NCI-H2107 (cell line): ENCODE measurements around the gene ZNF592.
"Not testable (repeated sequence)": the region's sequence is repeated elsewhere in the genome, so short reads cannot be mapped to it uniquely, and the experiment has no call there.

Source experiments
- DNase-seq: peaks from one replicate; lab custom pipeline; 2025; lab: John Stamatoyannopoulos, UW

The ZNF592 gene, protein sequence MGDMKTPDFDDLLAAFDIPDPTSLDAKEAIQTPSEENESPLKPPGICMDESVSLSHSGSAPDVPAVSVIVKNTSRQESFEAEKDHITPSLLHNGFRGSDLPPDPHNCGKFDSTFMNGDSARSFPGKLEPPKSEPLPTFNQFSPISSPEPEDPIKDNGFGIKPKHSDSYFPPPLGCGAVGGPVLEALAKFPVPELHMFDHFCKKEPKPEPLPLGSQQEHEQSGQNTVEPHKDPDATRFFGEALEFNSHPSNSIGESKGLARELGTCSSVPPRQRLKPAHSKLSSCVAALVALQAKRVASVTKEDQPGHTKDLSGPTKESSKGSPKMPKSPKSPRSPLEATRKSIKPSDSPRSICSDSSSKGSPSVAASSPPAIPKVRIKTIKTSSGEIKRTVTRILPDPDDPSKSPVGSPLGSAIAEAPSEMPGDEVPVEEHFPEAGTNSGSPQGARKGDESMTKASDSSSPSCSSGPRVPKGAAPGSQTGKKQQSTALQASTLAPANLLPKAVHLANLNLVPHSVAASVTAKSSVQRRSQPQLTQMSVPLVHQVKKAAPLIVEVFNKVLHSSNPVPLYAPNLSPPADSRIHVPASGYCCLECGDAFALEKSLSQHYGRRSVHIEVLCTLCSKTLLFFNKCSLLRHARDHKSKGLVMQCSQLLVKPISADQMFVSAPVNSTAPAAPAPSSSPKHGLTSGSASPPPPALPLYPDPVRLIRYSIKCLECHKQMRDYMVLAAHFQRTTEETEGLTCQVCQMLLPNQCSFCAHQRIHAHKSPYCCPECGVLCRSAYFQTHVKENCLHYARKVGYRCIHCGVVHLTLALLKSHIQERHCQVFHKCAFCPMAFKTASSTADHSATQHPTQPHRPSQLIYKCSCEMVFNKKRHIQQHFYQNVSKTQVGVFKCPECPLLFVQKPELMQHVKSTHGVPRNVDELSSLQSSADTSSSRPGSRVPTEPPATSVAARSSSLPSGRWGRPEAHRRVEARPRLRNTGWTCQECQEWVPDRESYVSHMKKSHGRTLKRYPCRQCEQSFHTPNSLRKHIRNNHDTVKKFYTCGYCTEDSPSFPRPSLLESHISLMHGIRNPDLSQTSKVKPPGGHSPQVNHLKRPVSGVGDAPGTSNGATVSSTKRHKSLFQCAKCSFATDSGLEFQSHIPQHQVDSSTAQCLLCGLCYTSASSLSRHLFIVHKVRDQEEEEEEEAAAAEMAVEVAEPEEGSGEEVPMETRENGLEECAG (N-terminal part only)

GRCh38 chr15:84748274-84749110 lies at the start of gene ZNF592:
TSS of gene ZNF592 (plus strand) at chr15:84748592. CDS start at chr15:84782676, 34,084 bp downstream.
- peak; percentile 18 for DNase-seq

GRCh38 chr15:84699538-84700191 lies 48.7 kb upstream of the ZNF592 start:
- no peak for DNase-seq

DNA sequence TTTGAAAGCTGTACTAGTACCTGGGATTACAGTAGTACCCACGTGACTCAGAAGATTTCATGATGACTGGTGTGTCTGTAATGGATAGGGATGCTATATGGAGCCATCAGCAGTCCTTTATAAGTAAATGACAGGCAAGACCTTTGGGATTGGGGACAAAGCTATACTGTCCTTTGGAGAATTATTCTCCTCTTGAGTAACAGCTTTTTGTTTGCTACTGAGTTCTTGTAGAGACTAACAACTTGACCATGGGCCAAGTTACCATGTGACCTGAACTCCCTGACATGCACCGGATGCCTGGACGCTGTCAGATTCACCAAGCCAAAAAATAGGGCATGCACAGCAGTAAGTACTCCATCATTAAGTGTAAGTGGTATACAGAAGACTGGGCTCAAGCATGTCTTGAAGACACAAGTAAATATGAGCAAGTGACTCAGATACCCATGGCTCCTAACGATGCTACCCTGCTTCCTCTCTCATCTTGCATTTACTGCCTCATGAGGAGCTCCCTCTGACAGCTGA lies 45.4 kb upstream of the ZNF592 start:
- no peak for DNase-seq

DNA sequence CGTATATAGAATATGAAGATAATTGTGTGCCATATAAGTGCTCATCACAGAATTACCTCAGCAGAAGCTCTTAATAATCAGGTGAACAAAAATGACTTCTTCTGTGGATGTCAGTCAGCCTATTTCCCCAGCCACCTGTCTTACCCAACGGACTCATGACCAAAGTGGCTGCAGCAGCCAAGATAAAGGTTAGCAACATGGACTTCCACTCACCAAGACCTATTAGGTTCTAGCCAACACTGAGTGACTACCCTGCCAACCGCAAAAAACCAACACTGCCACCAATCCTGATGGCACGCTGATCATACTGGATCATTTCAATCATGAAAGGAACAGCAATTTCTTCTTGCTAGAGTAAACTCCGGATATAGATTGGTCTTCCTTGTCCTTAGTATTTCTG lies 44.6 kb upstream of the ZNF592 start:
- DNase-seq = no peak

DNA sequence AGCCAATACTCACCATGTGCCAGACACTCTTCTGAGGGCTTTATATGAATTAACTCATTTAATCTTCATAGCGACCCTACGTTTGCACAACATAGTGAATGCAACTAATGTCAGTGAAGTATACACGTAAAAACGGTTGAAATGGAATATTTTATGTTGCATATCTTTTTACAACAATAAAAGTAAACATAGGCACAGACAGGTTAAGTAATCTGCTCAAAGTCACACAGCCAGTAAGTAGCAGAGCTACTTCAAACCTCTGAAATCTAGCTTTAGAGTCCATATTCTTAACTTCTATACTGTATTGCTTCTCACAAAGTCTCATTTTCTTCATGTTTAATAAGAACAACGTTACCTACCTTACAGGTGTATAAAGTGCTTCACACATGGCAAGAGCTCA lies 34.0 kb upstream of the ZNF592 start:
- no peak for DNase-seq

- no peak for DNase-seq
Observed at GRCh38 chr15:84714821-84715220, 33.6 kb upstream of the ZNF592 start.

GRCh38 chr15:84715441-84716035 lies 32.9 kb upstream of the ZNF592 start:
- no peak for DNase-seq

- DNase-seq = peak; percentile 54
Observed at GRCh38 chr15:84716036-84716732, 32.2 kb upstream of the ZNF592 start, which contains the start of gene SEC11A. TSS of gene SEC11A (minus strand) at chr15:84716139. CDS start at chr15:84716075, 64 bp downstream.

DNA sequence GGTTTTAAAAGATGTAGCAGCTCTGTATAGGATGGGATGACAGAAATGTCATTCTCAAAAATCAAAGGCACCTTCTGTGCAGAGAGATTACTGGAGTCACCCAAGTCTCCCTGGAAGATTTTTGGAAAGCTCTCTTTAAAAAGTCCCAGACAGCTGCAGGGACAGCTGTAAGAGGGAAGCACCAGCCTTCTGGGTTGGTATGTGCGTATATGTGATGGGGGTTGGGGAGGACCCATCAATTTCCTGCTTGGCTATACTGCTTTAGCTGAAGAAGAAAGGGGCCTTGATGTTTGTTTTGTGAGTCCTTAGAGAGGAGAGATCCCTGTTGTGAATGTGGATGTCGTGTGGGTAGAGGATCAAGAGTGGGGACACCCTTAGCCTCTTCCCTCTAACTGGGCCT lies 27.0 kb upstream of the ZNF592 start:
- DNase-seq = no peak

- no peak for DNase-seq
Observed at GRCh38 chr15:84722628-84723027, 25.8 kb upstream of the ZNF592 start.

DNA sequence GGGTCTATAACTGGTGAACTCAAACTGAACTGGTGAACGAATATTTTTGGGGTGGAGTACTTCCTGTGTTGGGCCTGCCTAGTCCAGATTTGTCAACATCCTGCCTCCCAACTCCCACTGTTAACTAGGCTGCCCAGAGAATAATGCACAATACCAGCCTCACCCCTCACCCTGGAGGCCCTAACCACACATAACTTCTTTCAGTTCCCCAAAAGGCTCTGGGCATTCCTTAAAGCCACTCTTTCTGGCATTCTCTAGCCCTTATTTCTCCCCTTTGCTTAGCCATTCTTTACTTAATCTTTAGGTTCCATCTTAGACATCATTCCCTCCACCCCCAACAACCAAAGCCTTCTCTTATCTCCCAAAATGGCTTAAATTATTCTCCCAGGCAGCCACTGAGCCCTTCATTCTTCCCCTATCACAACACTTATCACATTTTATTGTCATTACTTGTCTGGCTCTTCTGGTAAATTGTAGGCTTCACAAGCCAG lies 23.3 kb upstream of the ZNF592 start:
- no peak for DNase-seq

- no peak for DNase-seq
Observed at GRCh38 chr15:84727429-84727828, 21.0 kb upstream of the ZNF592 start.

DNA sequence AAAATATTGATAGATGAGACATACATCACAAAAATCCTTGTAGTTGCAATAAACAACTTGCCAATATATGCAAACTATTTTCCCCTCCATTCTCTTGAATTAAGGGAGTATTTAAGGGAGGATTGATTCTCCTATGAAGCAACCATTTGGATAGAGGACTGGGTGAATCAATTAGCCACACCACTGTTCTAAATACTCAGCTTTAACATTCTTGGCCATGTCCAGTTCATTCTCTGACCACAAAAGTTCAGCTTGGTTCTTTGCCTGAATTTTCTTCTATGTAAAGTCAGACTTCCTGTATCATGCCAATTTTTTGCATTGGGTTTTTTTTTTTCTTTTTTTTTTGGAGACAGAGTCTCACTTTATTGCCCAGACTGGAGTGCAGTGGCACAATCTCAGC lies 16.6 kb upstream of the ZNF592 start:
- no peak for DNase-seq

DNA sequence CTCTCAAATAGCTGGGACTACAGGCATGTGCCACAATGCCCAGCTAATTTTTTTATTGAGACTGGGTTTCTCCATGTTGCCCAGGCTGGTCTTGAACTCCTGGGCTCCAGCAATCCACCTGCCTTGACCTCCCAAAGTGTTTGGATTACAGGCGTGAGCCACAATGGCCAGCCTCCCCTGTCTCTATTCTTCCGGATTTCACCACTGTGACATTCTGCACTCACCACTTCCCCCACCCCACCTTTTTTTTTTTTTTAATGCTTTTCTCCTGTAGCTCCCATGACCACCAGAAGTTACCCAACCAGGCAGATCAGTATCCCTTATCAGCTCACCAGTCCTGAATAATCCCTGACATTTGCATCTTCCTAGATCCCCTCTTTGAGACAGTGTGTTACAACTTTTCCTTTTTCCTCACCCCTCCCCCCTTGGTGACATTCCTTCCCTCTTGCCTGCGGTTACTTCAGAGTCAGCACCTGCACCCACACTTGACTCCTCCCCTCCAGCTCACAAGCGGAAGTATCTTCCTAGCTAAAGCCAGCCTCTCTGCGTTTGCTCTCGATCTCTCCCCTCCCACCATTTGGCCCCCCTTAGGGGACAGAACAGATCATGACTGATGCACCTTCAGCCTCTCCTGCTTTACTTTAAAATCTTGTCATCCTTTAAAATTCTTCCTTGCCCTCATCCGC lies 13.5 kb upstream of the ZNF592 start:
- DNase-seq = no peak

DNA sequence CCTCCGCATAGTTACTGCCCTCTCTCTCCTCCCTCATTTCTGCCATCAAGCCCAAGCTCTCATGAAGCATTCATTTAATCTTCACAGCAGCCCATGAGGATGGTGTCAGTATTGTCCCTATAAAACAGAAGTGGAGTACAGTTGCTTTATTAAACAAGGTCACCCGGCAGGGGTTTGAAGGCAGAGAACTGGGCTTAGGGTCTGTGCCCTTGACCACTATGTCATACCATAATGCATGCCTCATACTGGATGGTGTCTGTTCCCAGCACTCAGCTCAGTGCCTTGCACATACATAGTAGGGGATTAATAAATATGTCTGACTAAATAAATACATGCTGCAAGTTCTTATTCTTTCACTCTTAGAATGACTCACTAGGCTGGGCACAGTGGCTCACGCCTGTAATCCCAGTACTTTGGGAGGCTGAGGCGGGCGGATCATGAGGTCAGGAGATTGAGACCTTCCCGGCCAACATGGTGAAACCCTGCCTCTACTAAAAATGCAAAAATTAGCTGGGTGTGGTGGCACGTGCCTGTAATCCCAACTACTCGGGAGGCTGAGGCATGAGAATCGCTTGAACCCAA lies 12.8 kb upstream of the ZNF592 start:
- DNase-seq = not testable (repeated sequence)

DNA sequence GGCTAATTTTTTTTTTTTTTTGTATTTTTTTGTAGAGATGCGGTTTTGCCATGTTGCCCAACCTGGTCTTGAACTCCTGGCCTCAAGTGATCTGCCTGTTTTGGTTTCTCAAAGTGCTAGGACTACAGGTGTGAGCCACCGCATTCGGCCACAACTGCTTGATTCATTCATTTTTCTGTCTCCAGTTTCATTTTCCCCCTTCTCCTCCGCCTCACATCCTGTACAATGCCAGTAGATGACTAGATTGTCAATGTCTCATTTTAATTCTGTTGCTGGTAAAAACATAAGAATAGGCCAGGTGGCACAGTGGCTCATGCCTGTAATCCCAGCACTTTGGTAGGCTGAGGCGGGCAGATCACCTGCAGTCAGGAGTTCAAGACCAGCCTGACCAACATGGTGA lies 12.0 kb upstream of the ZNF592 start:
- no peak for DNase-seq

DNA sequence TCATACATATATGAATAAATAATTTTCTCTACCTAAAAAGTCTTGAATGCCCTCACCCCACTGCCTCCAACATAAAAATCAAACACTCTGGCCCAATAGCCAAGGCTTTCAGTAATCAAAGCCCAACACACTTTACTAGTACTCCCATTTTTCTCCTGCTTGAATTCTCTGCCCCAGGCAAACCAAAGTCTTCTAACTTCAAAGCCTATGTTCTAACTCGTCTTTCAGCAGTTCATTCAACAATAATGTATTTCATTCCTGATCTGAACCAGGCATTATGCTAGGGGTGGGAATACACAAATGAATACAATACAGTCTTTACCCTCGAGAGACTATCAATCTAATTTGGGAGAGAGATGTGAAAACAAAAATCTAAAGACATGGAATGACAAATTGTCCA lies 11.4 kb upstream of the ZNF592 start:
- DNase-seq = no peak

DNA sequence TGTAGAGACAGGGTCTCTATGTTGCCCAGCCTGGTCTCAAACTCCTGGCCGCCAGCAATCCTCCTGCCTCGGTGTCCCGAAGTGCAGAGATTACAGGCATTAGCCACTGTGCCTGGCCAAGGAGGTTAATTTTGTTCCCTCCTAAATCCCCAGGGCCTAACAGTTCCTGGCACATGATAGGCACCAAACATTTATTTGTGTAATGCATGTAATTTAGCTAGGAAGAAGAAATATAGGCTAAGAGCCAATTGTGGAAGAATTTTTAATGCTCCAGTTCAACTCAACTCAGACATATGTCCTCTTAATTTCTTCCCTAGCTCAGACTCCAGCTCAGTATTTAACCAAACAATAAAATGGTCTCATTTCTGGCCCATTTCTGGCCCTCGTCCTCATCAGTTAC lies 7.7 kb upstream of the ZNF592 start:
- no peak for DNase-seq
